Measurements from ENCODE around the gene LBH.

DNA sequence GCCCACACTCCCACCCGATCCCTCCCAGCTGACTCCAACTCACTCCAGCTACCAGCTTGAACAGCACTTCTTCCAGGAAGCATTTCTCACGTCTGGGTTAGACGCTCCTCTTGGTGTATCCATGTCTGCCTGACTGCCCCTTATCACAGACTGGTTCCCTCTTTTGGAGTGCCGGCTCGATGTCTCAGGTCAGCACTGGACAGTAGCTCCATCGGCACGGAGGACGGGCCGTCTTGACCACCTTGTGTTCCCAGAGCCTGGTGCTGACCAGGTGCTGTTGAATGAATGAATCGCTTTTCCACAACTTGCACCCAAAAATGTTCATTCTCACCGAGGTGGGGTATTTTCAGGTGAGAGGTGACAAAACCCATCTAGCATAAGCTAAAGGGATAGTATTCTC is 71.8 kb downstream of the LBH start:
- TF ChIP-seq, protein P1, sequence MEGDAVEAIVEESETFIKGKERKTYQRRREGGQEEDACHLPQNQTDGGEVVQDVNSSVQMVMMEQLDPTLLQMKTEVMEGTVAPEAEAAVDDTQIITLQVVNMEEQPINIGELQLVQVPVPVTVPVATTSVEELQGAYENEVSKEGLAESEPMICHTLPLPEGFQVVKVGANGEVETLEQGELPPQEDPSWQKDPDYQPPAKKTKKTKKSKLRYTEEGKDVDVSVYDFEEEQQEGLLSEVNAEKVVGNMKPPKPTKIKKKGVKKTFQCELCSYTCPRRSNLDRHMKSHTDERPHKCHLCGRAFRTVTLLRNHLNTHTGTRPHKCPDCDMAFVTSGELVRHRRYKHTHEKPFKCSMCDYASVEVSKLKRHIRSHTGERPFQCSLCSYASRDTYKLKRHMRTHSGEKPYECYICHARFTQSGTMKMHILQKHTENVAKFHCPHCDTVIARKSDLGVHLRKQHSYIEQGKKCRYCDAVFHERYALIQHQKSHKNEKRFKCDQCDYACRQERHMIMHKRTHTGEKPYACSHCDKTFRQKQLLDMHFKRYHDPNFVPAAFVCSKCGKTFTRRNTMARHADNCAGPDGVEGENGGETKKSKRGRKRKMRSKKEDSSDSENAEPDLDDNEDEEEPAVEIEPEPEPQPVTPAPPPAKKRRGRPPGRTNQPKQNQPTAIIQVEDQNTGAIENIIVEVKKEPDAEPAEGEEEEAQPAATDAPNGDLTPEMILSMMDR (IDR thresholded peaks at IDR 0.05; ENCODE audit: borderline replicate concordance, extremely low read depth, low read length, poor library complexity, severe bottlenecking): no peak
- TF ChIP-seq EZH2 (IDR thresholded peaks at IDR 0.05; ENCODE audit: borderline replicate concordance, low read depth, low read length, severe bottlenecking): no peak
